ENCODE results near the gene TMEM207.
A peak's percentile ranks its signal among the peaks of the same experiment; 100 is the strongest.

The TMEM207 gene

GRCh38 chr3:190425833-190426232, 23.9 kb downstream of the TMEM207 start:
- Histone ChIP-seq H3K4me1 (ENCODE audit: control insufficient read depth, insufficient read depth, low read length, unreplicated experiment) (peaks cover 5% of the 10 kb centered on the region), H3K79me2 (ENCODE audit: control insufficient read depth, insufficient read depth, low read length, unreplicated experiment) (no peaks in the 10 kb centered on the region), H2AFZ (ENCODE audit: low read length, unreplicated experiment) (no peak overlapping the region), H3K27me3 (ENCODE audit: insufficient read depth, low read length) (no peaks in the 10 kb centered on the region), H3K27ac (ENCODE audit: low read depth, low read length) (no peak overlapping the region), H3K36me3 (ENCODE audit: insufficient read depth, low read length) (no peaks in the 10 kb centered on the region), H3K4me3 (ENCODE audit: low read depth, low read length) (no peak overlapping the region)

- H2AFZ ChIP-seq (ENCODE audit: low read length, unreplicated experiment): peak overlapping the region; percentile 89
Measured at GRCh38 chr3:190424478-190425439, 24.9 kb downstream of the TMEM207 start.

GRCh38 chr3:190424108-190424477, 25.6 kb downstream of the TMEM207 start:
- H3K79me2 ChIP-seq (ENCODE audit: control insufficient read depth, insufficient read depth, low read length, unreplicated experiment): no peaks in the 10 kb centered on the region
- H2AFZ ChIP-seq (ENCODE audit: low read length, unreplicated experiment): peak overlapping the region; percentile 89
- H3K4me3 ChIP-seq (ENCODE audit: low read depth, low read length): no peak overlapping the region
- no peak overlapping the region for H3K27ac ChIP-seq (ENCODE audit: low read depth, low read length)
- H3K36me3 ChIP-seq (ENCODE audit: insufficient read depth, low read length): no peaks in the 10 kb centered on the region
- peaks cover 5% of the 10 kb centered on the region for H3K4me1 ChIP-seq (ENCODE audit: control insufficient read depth, insufficient read depth, low read length, unreplicated experiment)
- H3K27me3 ChIP-seq (ENCODE audit: insufficient read depth, low read length): no peaks in the 10 kb centered on the region

More at GRCh38 chr3:190424478-190425439, 24.9 kb downstream of the TMEM207 start:
- H3K79me2 ChIP-seq (ENCODE audit: control insufficient read depth, insufficient read depth, low read length, unreplicated experiment): no peaks in the 10 kb centered on the region
- H3K27me3 ChIP-seq (ENCODE audit: insufficient read depth, low read length): no peaks in the 10 kb centered on the region
- H3K4me1 ChIP-seq (ENCODE audit: control insufficient read depth, insufficient read depth, low read length, unreplicated experiment): peaks cover 5% of the 10 kb centered on the region
- no peak overlapping the region for H3K4me3 ChIP-seq (ENCODE audit: low read depth, low read length)
- H3K27ac ChIP-seq (ENCODE audit: low read depth, low read length): no peak overlapping the region
- H3K36me3 ChIP-seq (ENCODE audit: insufficient read depth, low read length): no peaks in the 10 kb centered on the region

DNA sequence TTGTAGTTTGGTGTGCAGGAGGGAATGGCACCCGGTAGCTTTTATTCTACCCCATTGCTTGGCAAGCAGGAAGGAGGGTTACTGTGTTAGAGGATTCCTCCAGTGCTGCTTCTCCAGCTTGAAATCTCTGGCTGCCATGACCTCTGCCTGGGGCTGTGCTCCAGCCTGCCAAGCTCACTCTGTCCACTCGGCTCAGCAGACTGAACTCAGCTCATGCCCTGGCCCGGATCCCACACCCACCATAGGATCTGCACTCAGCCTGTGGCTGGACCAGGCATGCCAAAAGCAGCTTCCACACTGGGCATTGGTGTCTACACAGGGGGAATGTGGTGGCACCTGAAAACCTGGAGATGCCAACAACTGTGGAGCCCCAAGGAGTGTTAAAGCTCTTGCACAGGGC, 35.4 kb downstream of the TMEM207 start:
- Histone ChIP-seq H3K4me1 (ENCODE audit: control insufficient read depth, insufficient read depth, low read length, unreplicated experiment) (no peaks in the 10 kb centered on the region), H3K4me3 (ENCODE audit: low read depth, low read length) (no peak overlapping the region), H3K27ac (ENCODE audit: low read depth, low read length) (no peak overlapping the region), H3K79me2 (ENCODE audit: control insufficient read depth, insufficient read depth, low read length, unreplicated experiment) (no peaks in the 10 kb centered on the region), H3K27me3 (ENCODE audit: insufficient read depth, low read length) (no peaks in the 10 kb centered on the region), H3K36me3 (ENCODE audit: insufficient read depth, low read length) (no peaks in the 10 kb centered on the region), H2AFZ (ENCODE audit: low read length, unreplicated experiment) (no peak overlapping the region)

DNA sequence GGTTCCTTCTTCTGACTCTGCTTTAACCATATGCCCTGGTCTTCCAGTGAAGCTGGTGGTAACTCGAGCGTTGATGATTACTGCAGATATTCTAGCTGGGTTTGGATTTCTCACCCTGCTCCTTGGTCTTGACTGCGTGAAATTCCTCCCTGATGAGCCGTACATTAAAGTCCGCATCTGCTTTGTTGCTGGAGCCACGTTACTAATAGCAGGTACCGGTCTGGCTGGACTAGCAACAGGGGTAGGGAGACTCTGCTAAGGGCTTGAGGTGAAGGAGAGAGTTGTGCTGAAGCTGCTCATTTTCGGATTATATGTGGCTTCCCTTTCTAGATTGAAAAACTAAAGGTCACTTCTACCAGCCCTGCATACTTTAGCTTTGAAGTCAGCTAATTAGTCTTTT, 45.0 kb downstream of the TMEM207 start:
- no peaks in the 10 kb centered on the region for H3K79me2 ChIP-seq (ENCODE audit: control insufficient read depth, insufficient read depth, low read length, unreplicated experiment)
- H3K4me1 ChIP-seq (ENCODE audit: control insufficient read depth, insufficient read depth, low read length, unreplicated experiment): no peaks in the 10 kb centered on the region
- H3K36me3 ChIP-seq (ENCODE audit: insufficient read depth, low read length): no peaks in the 10 kb centered on the region
- no peak overlapping the region for H2AFZ ChIP-seq (ENCODE audit: low read length, unreplicated experiment)
- H3K4me3 ChIP-seq (ENCODE audit: low read depth, low read length): no peak overlapping the region
- H3K27ac ChIP-seq (ENCODE audit: low read depth, low read length): no peak overlapping the region
- H3K27me3 ChIP-seq (ENCODE audit: insufficient read depth, low read length): no peaks in the 10 kb centered on the region

DNA sequence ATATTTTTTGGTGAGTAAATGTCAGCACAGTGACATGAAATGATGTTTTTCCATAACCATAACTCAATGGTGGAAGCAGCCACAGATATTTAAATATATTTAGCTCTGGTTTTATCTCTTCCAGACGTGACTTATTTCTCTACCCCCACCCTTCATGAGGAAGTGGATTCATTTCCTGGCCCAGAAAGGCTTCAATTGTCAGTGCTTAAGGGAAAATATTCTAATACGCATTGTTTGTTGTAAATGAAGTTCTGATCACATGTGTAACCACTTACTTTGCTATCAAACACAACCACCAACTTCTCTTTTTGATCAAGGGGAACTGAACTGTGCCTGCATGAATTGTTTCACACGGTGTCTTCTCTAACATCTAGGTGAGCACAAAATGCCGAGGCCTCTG, 47.7 kb downstream of the TMEM207 start:
- no peaks in the 10 kb centered on the region for H3K4me1 ChIP-seq (ENCODE audit: control insufficient read depth, insufficient read depth, low read length, unreplicated experiment)
- H3K27me3 ChIP-seq (ENCODE audit: insufficient read depth, low read length): no peaks in the 10 kb centered on the region
- H3K4me3 ChIP-seq (ENCODE audit: low read depth, low read length): no peak overlapping the region
- H3K79me2 ChIP-seq (ENCODE audit: control insufficient read depth, insufficient read depth, low read length, unreplicated experiment): no peaks in the 10 kb centered on the region
- no peaks in the 10 kb centered on the region for H3K36me3 ChIP-seq (ENCODE audit: insufficient read depth, low read length)
- no peak overlapping the region for H3K27ac ChIP-seq (ENCODE audit: low read depth, low read length)
- peak overlapping the region; percentile 56 for H2AFZ ChIP-seq (ENCODE audit: low read length, unreplicated experiment)

- H2AFZ ChIP-seq (ENCODE audit: low read length, unreplicated experiment): no peak overlapping the region
- no peaks in the 10 kb centered on the region for H3K36me3 ChIP-seq (ENCODE audit: insufficient read depth, low read length)
- H3K79me2 ChIP-seq (ENCODE audit: control insufficient read depth, insufficient read depth, low read length, unreplicated experiment): no peaks in the 10 kb centered on the region
- H3K27ac ChIP-seq (ENCODE audit: low read depth, low read length): no peak overlapping the region
- no peaks in the 10 kb centered on the region for H3K27me3 ChIP-seq (ENCODE audit: insufficient read depth, low read length)
- no peak overlapping the region for H3K4me3 ChIP-seq (ENCODE audit: low read depth, low read length)
- H3K4me1 ChIP-seq (ENCODE audit: control insufficient read depth, insufficient read depth, low read length, unreplicated experiment): no peaks in the 10 kb centered on the region
Measured at GRCh38 chr3:190399677-190400076, 50.0 kb downstream of the TMEM207 start.

GRCh38 chr3:190397889-190398288, 51.8 kb downstream of the TMEM207 start:
- no peaks in the 10 kb centered on the region for H3K79me2 ChIP-seq (ENCODE audit: control insufficient read depth, insufficient read depth, low read length, unreplicated experiment)
- no peaks in the 10 kb centered on the region for H3K27me3 ChIP-seq (ENCODE audit: insufficient read depth, low read length)
- H3K4me1 ChIP-seq (ENCODE audit: control insufficient read depth, insufficient read depth, low read length, unreplicated experiment): no peaks in the 10 kb centered on the region
- H3K27ac ChIP-seq (ENCODE audit: low read depth, low read length): no peak overlapping the region
- no peak overlapping the region for H3K4me3 ChIP-seq (ENCODE audit: low read depth, low read length)
- peak overlapping the region; percentile 18 for H2AFZ ChIP-seq (ENCODE audit: low read length, unreplicated experiment)
- no peaks in the 10 kb centered on the region for H3K36me3 ChIP-seq (ENCODE audit: insufficient read depth, low read length)

DNA sequence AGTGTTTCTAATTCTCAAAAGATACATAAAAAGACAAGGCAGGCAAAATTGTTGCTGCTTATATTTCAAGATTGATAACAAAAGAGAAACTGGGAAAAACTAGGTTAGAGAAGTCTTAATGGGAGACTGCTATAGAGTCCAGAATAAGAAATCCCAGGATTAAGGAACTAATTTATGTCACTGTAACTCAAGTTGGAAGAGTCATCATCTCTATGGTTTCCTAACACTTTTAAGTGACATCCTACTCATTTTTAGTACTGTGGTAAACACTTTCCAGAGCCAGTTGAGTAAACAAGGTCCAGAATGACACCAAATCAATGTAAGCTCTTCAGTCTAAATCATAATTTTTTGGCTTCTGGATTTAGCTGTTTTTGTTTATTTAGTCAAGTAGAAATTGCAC, 53.7 kb downstream of the TMEM207 start:
- no peaks in the 10 kb centered on the region for H3K27me3 ChIP-seq (ENCODE audit: insufficient read depth, low read length)
- H3K36me3 ChIP-seq (ENCODE audit: insufficient read depth, low read length): no peaks in the 10 kb centered on the region
- H3K79me2 ChIP-seq (ENCODE audit: control insufficient read depth, insufficient read depth, low read length, unreplicated experiment): no peaks in the 10 kb centered on the region
- no peaks in the 10 kb centered on the region for H3K4me1 ChIP-seq (ENCODE audit: control insufficient read depth, insufficient read depth, low read length, unreplicated experiment)
- H3K4me3 ChIP-seq (ENCODE audit: low read depth, low read length): no peak overlapping the region
- H2AFZ ChIP-seq (ENCODE audit: low read length, unreplicated experiment): no peak overlapping the region
- no peak overlapping the region for H3K27ac ChIP-seq (ENCODE audit: low read depth, low read length)

DNA sequence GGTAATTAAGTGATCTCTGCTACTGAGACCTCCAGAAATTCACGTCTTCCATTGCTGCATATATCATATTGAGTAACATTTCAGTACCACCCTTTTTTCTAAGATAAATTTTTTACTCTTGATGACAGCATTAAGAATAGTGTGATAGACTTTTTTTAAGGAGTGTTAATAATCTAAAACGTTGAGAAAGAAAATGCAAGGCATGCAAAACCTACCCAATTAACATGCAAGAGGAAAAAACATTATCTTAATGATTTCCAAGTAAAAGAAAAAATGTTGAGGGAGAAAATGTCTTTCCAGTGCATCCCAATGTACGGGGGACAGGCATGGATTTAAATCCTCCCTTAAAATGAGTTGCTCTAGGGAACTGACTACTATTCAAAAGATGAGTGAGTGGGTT, 61.0 kb downstream of the TMEM207 start:
- no peaks in the 10 kb centered on the region for H3K27me3 ChIP-seq (ENCODE audit: insufficient read depth, low read length)

GRCh38 chr3:190387578-190388213, 62.0 kb downstream of the TMEM207 start, which contains the start of gene CLDN16:
TSS of gene CLDN16 (plus strand) at chr3:190388163. CDS start at chr3:190388330, 167 bp downstream.
- H3K4me3 ChIP-seq (ENCODE audit: low read depth, low read length): no peak within 1 kb of the TSS
- peak within 1 kb of the TSS; percentile 93 for H3K27ac ChIP-seq (ENCODE audit: low read depth, low read length)
- no peaks in the 10 kb centered on the region for H3K36me3 ChIP-seq (ENCODE audit: insufficient read depth, low read length)
- H3K79me2 ChIP-seq (ENCODE audit: control insufficient read depth, insufficient read depth, low read length, unreplicated experiment): no peaks in the 10 kb centered on the region
- no peaks in the 10 kb centered on the region for H3K27me3 ChIP-seq (ENCODE audit: insufficient read depth, low read length)
- peaks cover 44% of the 10 kb centered on the region for H3K4me1 ChIP-seq (ENCODE audit: control insufficient read depth, insufficient read depth, low read length, unreplicated experiment)
- peak within 1 kb of the TSS; percentile 8 for H2AFZ ChIP-seq (ENCODE audit: low read length, unreplicated experiment)

More for the DNA sequence above, 61.0 kb downstream of the TMEM207 start:
- Histone ChIP-seq H3K36me3 (ENCODE audit: insufficient read depth, low read length) (no peaks in the 10 kb centered on the region), H2AFZ (ENCODE audit: low read length, unreplicated experiment) (no peak overlapping the region), H3K27ac (ENCODE audit: low read depth, low read length) (no peak overlapping the region), H3K4me1 (ENCODE audit: control insufficient read depth, insufficient read depth, low read length, unreplicated experiment) (peaks cover 37% of the 10 kb centered on the region), H3K79me2 (ENCODE audit: control insufficient read depth, insufficient read depth, low read length, unreplicated experiment) (no peaks in the 10 kb centered on the region), H3K4me3 (ENCODE audit: low read depth, low read length) (no peak overlapping the region)
